HG02678 (cell line): ENCODE data around the gene IL18R1.

ENCODE experiments used
- ATAC-seq: cut with Tn5 transposase; IDR thresholded peaks from one replicate; pipeline ENCODE4 v1.9.1; 2021; ENCODE audit warnings: mild to moderate bottlenecking, moderate library complexity; ENCODE audit not compliant: unreplicated experiment

The IL18R1 gene

DNA sequence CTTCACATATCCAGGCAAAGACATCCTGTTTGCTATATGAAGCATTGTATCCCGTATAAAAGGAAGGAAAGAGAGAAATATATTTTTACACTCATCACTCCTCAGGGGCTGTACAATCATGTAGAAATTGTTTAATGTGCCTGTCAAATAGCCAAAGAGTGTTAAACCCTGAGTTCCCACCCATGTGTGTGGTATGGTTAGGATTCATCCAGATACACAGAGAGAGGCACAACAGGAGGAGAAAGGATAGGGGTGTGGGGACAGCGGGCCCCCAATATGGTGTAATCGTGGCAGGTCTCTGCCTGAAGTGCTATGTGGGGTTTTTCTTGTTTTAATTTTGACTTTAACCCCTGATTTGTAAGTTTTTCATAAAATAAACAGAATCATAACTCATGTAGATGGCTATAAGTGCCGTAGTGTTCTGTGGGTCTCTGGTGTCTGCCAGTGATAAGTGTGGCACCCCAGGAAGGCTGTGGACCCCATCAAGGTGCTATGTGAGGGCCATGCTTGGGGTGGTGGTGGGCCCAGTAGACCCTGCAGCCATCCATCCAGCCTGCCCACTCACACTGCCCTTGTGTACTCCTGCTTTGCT, 10.2 kb upstream of the IL18R1 start:
- ATAC-seq = no peak

DNA sequence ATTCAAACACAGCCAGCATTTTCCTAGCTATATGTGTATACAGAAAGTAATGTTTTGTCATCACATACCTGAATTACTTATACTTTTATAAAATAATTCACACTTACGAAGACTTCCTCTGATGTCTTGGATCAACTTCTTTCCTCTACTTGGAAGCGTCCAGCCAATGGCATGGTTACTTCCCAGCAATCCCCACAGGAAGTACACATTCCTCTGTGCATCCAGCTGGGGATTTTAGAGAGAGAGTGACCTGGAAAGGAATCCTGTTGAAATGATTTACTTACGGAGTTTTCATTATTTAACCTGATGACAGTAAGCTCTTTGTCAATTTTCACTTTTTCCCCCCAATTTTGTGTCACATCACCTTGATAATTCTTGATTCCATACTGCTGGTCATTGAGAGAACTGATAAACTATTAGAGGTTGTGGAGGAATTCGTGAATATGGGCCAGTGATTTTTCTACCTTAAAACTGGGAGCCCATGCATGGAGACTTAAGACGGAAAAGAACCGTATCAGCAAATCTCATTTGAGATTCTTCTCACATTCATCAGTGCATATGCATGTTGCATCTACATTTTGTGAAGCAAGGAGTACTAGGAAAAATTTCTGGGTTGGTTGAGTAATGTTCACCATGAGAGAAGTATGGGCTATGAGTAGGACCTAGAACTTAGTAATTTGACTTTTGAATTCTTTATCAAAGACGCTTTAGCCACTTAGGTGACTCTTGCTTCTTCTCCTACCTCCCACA, 9.0 kb upstream of the IL18R1 start:
- no peak for ATAC-seq

DNA sequence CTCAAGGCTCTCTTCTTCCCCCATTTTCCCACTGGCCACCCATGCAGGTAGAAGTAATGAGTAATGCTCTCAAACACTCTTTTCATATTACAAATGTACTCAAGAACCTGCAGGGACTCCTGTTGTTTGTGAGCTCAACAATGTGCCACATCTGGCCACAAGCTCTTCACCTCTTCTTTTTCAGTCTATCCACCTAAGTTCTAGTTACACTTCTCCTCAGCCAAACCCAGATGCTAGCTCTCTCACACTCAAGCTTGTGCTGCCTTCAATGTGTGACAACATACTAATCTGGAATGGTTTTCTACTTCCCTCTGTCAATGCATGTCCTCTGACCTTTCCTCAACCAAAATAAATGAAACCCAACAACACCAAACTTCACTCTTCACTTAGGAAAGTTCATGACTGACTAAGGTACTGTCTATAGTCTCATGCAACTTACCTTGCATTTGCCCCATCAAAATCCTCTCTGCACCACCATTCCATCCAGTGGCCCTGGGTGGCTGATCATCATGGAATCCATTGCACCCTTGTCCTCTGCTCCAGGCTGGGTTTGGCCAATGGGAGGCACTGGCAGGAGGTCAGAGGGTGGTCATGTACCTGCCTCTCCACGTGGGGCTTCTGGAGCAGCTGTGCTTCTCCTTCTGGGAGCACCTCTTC, 5.3 kb upstream of the IL18R1 start:
- no peak for ATAC-seq

DNA sequence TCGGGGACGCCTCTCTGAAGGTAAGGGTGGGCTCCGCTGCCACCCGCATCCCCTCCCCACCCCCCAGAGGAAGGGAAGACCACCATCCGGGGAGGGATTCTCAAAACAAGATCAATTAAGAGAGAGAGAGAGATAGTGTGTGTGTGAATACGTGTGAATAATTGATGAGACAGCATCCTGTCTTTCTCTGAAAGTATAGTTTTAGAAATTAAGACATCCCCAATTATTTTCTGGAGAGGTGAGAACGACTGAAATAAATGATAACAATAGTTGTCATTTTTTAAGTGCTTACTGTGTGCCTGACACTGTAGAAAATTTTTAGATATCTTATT, 751 bp downstream of the IL18R1 start:
- peak; percentile 5 for ATAC-seq

DNA sequence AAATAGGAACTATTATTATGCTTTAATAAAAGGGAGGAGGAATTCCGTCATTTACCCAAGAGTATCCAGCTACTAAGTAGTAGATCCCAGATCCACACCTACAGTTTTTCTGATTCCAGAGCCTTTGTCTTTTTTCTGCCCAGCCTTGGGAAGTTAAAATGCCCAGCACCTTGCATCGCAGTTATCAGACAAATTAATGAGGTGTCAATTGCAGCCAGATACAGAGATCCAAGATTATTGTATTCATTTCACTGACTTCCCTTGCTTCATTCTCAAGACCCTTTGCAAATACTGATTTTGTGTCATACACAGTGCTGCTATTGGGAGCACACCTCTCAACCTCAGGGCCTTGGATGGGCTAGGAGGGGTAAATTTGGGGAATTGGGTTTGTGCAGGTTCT, 1.1 kb downstream of the IL18R1 start:
- no peak for ATAC-seq

DNA sequence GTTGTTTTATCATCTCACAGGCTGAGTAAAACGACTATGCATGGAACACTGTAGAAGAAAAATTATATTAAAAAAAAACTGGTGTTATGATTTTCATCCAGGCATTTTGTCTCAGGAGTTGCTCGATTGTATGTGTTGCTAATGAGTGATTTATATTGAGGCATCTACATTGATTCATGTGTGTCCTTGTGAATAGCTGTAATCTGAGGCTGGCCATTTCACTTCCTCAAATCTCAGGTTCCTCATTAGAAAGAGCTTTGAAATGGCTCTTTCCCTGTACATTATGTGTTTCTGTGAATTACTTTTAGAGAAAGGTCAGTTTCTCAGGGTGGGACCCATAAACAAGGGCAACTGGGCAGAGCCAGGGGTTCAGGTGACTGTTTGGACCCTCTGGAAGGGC, 2.3 kb downstream of the IL18R1 start:
- ATAC-seq = no peak

DNA sequence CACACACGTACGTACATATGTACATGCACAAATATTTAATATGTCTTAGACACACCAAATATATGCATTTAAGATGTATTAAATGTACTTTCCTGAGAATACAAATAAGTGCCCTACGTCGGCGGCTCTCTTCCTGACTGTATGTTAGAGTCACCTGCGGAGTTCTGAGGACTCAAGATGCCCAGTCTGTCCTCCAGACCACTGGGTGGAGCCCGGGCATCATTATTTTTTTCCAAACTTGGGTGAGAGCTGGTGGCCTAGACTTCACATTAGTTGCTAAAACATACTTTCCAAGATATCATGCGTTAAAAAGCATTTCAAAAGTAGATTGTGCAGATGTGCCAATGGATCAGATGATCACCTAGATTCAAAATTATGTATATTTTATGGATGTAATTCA, 2.9 kb downstream of the IL18R1 start:
- ATAC-seq = no peak

DNA sequence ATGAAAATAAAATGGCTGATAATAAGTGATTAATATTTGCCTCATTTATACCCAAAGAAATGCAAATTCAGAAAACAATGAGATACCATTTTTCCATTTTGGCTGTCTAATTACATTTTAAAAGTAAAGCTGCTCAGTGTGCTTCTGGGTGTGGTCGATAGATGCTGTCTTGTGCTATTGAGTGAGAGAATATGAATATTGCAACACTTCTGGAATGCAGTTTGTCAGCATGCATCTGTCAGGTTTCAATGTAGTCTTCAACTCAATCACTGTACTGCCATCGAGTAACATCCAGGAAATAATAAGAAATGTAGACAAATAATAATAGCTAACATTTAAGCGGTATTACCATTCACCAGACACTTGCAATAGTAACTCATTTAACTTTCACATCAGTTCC, 3.9 kb downstream of the IL18R1 start:
- ATAC-seq = no peak

DNA sequence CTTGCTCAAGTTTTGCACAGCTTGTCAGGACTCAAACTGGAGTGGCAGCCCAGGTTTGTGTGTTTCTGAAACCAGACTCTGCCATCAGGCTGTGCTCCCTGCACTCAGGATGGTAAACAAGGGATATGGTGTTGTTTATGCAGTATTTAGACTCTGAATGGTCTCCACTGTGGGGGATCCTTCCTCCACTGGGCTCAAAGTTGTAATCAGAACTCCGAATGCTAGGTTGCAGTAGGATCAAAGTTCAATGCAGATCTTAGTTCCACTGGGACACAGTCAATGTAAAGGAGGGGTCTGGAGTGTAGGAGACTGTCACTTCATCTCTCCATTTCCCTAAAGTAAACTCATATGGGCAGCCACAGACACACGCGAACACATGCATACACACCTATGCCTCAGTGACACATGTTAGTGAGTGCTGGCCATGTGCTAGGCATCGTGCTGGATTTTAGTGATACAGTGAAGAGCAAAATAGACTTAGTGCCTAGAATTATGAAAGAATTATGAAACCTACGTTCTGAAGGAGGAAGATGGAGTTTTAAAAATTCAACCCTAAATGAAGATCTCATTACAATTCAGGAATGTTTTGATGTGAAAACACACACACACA, 6.1 kb downstream of the IL18R1 start:
- no peak for ATAC-seq

DNA sequence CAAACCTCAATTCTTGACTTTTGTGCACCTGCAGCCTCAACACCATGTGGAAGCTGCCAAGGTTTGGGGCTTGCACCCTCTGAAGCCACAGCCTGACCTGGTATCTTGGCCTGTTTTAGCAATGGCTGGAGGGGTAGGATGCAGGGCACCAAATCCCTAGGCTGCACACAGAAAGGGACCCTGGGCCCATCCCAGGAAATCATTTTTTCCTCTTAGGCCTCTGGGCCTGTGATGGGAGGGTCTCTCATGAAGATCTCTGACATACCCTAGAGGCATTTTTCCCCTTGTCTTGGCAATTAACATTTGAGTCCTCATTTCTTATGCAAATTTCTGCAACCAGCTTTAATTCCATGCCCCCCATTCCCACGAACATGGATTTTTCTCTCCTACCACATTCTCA, 10.2 kb downstream of the IL18R1 start:
- no peak for ATAC-seq

DNA sequence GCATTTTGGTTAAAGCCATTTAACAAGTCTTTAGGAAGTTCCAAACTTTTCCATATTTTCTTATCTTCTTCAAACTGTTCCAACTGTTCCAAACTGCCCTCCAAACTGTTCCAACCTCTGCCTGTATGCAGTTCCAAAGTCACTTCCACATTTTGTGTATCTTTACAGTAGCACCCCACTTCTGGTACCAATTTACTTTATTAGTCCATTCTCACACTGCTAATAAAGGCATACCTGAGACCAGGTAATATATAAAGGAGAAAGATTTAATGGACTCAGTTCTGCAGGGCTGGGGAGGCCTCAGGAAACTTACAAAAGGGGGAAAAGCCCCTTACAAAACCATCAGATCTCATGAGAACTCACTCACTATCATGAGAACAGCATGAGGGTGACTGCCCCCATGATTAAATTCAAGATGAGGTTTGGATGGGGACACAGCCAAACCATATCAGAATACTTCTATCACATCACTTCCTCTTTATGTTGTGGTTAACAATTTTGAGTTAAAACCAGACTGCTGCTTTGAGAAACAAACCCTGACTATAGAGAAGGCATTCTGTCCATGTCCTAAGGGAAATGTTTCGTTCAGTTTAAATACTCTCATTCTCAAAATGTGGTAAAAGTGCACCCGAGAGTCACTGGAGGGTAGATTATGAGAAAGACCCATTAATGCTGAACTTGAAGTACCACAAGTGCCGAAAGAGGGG, 11.0 kb downstream of the IL18R1 start:
- ATAC-seq = peak; percentile 60

DNA sequence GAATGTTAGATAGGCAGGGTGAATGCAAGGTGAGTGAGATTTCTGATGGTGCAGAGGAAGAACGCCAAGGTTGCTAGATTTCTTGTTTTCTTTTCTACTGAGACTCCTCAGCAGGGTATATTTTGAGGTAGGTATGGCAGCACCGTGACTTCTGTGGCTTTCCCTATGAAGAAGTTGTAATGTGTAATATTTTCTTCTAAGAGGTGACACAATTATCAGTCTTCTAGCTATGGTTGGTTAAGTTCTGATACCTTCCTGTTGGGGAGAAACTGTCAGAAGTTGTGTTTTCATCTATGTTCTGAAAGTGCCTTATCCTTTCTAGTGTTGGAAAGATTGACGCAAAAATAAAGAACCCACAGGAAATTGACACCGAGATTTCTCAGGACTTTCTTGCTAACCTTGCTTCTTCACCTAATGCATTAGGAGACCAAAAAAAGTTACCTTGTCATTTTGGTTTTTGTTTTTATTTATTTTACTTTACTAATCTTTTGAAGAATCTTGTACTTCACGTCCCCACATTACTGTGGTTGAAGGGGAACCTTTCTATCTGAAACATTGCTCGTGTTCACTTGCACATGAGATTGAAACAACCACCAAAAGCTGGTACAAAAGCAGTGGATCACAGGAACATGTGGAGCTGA, 11.9 kb downstream of the IL18R1 start:
- peak; percentile 57 for ATAC-seq

DNA sequence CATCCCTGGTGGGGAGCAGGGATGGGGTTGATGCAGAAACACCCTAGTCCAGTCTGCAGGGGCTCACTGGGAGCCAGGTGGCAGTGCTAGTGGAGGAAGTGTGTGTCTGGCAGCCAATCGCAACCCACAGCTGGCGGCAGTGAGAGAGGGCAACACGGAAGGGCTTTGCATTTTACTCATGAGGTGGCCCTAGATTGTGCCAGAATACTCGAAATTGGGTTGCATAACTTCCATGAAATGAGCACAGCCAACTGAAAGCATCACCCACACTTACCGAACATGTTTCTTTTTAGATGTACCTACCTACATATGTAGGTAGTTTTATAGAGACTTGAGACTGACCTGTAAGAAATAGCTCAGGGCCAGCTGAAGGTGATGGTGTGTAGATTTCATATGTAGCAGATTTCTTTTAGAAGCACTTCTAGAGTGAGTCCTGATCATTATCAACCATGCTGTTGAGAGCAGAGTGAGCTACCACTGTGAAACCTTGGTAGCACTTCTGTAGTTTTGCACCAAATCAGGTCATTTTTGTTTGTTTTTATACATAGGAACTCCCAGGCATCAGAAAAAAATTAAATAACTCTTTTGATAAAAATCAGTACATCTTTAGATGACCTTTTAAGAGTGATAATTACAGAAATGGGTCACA, 13.0 kb downstream of the IL18R1 start:
- ATAC-seq = no peak

DNA sequence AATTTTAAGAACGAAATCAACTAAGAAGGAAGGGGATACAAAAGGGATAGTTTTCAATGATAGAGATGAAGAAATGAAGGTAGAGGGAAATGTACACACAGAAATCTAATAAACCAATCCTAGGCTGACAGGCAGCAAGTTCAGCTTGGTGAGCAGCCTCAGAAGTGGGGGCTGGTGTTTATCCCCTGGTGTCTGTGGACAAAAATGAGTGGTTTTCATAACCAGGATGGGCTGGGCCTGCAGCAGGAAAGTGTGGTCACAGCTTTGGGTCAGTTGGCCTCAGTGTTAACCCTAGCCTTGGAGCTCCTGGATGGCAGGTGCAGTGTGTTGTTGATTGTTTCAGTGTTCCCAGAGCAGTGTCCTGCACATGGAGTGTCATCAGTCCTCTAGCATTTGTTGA, 14.3 kb downstream of the IL18R1 start:
- ATAC-seq = no peak

DNA sequence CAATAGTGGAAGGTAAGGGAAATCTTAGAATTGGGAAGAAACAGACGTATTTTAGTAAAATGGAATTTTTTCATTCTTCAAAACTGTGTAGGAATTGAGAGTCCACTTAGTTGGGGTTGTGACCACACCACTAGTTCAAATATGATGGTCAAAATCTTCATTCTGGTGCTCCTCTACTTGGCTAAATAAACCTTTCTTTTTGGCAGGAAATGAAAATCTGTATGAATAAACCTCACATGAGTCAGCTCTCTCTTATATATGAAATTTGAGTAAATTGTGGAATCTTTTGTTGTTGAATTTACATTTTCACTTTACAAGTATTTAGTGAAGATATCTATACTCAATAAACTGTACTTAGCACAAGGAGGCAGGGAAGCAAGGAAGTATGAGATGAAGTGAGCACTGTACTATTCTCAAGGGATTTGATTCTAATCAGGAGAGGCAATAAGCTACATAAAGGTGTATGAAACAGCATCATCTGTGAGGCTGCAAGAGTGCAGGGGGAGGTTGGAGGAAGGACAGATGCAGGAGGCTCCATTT, 20.5 kb downstream of the IL18R1 start:
- ATAC-seq = no peak

DNA sequence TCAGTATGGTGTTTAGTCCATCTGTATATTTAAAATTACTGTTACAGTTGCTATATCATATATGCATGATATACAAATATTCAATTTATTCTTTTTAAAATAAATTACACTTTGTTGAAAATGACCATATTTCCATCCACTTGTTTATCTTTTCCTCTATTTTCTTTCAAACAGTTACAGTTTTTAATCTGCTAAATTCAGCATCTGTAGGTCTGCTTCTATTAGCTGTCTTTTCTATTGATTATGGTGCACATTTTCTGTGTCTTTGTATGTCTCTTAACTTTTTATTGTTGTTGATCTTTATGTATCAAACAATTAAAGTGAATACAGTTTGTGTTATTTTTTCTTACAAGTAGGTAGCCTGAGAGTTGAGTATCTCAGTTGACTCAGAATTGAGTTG, 28.1 kb downstream of the IL18R1 start:
- ATAC-seq = no peak

DNA sequence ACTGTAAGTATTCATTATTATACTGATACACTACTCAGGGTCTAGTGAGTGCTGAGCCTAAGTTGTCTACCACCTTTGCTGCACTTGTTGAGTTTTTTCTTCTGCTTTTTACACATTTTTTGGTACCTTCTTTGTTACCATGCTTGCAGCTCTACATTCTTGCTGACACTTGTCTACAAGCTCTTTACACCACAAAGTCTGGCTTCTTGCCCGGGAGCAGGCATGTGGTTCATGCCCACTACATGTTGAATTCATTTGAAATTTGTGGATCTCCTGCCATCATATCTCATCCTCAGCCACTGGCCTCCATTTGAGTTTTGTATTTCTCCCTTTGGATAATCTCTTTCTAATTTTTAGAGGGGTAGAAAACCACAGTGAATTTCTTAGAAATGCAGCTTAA, 29.9 kb downstream of the IL18R1 start:
- ATAC-seq = no peak

DNA sequence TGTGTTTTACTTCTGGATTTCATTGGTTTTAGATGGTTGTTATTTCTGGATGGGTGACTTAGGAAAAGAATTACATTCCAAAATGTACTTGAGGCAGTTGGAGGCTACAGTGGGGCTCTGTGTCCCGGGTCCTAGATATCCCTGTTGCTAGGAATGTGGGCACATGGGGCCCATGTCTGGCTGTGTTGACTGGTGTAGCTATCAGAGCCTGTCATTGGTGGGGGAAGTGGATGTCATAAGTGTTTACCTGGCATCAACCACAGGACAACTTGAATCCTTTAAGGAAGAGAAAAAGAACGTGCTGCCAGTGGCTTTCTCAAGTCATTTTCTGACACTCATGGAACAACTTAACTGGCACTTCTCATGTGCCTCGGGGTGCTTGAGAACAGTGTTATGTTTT, 30.4 kb downstream of the IL18R1 start:
- ATAC-seq = no peak

DNA sequence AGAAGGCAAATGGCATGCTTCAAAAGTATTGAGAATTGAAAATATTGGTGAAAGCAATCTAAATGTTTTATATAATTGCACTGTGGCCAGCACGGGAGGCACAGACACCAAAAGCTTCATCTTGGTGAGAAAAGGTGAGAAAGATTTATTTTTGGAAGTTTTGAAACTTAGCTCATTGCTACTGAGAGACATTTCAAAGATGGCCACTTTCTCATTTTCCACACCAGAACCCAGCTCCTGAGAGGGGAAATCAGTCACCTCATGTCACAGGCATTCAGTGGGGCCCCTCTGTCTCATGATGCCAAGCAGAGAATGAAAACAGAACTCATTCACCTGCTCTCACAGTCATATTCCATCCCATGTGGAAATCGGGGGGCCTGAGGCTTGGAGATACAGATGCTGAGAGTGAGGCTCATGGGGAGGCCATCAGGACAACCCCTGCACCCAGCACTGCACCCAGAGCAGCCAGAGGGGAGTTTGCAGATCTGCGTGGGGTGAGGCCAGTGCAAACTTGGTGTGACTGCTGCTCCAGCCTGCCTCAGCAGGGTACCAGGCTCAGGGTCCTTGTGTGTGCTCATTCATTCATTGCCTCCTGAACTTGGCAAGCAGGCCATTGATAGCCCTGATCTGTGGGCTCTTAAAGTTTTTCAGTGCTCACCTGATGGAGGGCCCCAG, 31.4 kb downstream of the IL18R1 start:
- no peak for ATAC-seq
